ENCODE measurements around the gene PLA2G4A.

Gene PLA2G4A

GRCh38 chr1:186978596-186979556 is 150.1 kb downstream of the PLA2G4A start:
- no peak for DNase-seq (ENCODE audit: low read depth in 2 of 2)

- no peak for DNase-seq (ENCODE audit: low read depth in 2 of 2)
Measured at GRCh38 chr1:186980400-186980799, 151.7 kb downstream of the PLA2G4A start.

GRCh38 chr1:186982116-186982515 is 153.4 kb downstream of the PLA2G4A start:
- DNase-seq (ENCODE audit: low read depth in 2 of 2), result no peak

- DNase-seq (ENCODE audit: low read depth in 2 of 2), result no peak
Measured at GRCh38 chr1:186983327-186983726, 154.6 kb downstream of the PLA2G4A start.

- DNase-seq (ENCODE audit: low read depth in 2 of 2), result no peak
Measured at GRCh38 chr1:186984959-186985358, 156.2 kb downstream of the PLA2G4A start.

- no peak for DNase-seq (ENCODE audit: low read depth in 2 of 2)
Measured at GRCh38 chr1:186985889-186986491, 157.2 kb downstream of the PLA2G4A start.

- DNase-seq (ENCODE audit: low read depth in 2 of 2), result no peak
Measured at GRCh38 chr1:186987065-186987464, 158.3 kb downstream of the PLA2G4A start.

GRCh38 chr1:186987769-186988168 is 159.0 kb downstream of the PLA2G4A start:
- DNase-seq (ENCODE audit: low read depth in 2 of 2), result no peak

GRCh38 chr1:186993996-186994395 is 165.2 kb downstream of the PLA2G4A start:
- DNase-seq (ENCODE audit: low read depth in 2 of 2), result no peak

- no peak for DNase-seq (ENCODE audit: low read depth in 2 of 2)
Measured at GRCh38 chr1:186994897-186995296, 166.1 kb downstream of the PLA2G4A start.

- no peak for DNase-seq (ENCODE audit: low read depth in 2 of 2)
Measured at GRCh38 chr1:186996816-186997215, 168.1 kb downstream of the PLA2G4A start.

- DNase-seq (ENCODE audit: low read depth in 2 of 2), result no peak
Measured at GRCh38 chr1:186997877-186998276, 169.1 kb downstream of the PLA2G4A start.

GRCh38 chr1:186999506-186999905 is 170.8 kb downstream of the PLA2G4A start:
- DNase-seq (ENCODE audit: low read depth in 2 of 2), result no peak

GRCh38 chr1:187001198-187001889 is 172.6 kb downstream of the PLA2G4A start:
- DNase-seq (ENCODE audit: low read depth in 2 of 2), result no peak

GRCh38 chr1:187003353-187003752 is 174.6 kb downstream of the PLA2G4A start:
- no peak for DNase-seq (ENCODE audit: low read depth in 2 of 2)

- DNase-seq (ENCODE audit: low read depth in 2 of 2), result no peak
Measured at GRCh38 chr1:187006896-187007295, 178.1 kb downstream of the PLA2G4A start.

- no peak for DNase-seq (ENCODE audit: low read depth in 2 of 2)
Measured at GRCh38 chr1:187009320-187009719, 180.6 kb downstream of the PLA2G4A start.

- no peak for DNase-seq (ENCODE audit: low read depth in 2 of 2)
Measured at GRCh38 chr1:187010571-187011309, 182.0 kb downstream of the PLA2G4A start.

GRCh38 chr1:187013582-187014200 is 184.9 kb downstream of the PLA2G4A start:
- DNase-seq (ENCODE audit: low read depth in 2 of 2), result no peak

GRCh38 chr1:187018291-187018690 is 189.5 kb downstream of the PLA2G4A start:
- no peak for DNase-seq (ENCODE audit: low read depth in 2 of 2)

- DNase-seq (ENCODE audit: low read depth in 2 of 2), result no peak
Measured at GRCh38 chr1:187027253-187027652, 198.5 kb downstream of the PLA2G4A start.

Data from stimulated activated CD4-positive, alpha-beta T cell treated with anti-CD3 and anti-CD28 coated beads, Interleukin-4, amount 100 ng/mL, for 48 hours (primary cell).